H1 (cell line): ENCODE measurements around the gene RAN. TPM values are rescaled to one million over a fixed set of nuclear protein-coding genes. Genes with fewer than 3 reads are reported as not detected.
A peak's percentile ranks its signal among the peaks of the same experiment; 100 is the strongest.

ENCODE experiments used
- CTCF ChIA-PET: fragments of 300-600 bp; sonication (Branson Sonifier 250); formaldehyde crosslinking; loops from one replicate; lab custom pipeline; 2021; ENCODE audit not compliant: partially characterized antibody; lab: Charles Lee
- POLR2A ChIA-PET: fragments of 300-600 bp; sonication (Branson Sonifier 250); formaldehyde crosslinking; loops from one replicate; lab custom pipeline; 2021; ENCODE audit warnings: inconsistent platforms; ENCODE audit not compliant: partially characterized antibody; lab: Charles Lee
- DNase-seq, 2 experiments: peaks; one replicate each; pipeline versions ENCODE4 v3.0.0 to v3.0.0-alpha.2; 2010 to 2022; ENCODE audit warnings: low spot score in 2 of 2, low read depth in 1 of 2, mixed read lengths in 1 of 2
- FAIRE-seq: peaks from 2 replicates; lab custom pipeline; 2011; peaks lifted over from hg19 to GRCh38; lab: Jason Lieb, UNC
- H2AFZ ChIP-seq: 2 replicates; pipeline ENCODE4 v1.8.1; 2012; ENCODE audit warnings: low read length, inconsistent platforms
- H2AK5ac ChIP-seq: 2 replicates; pipeline ENCODE4 v1.6.1; 2013; ENCODE audit warnings: low read depth, low read length
- H2BK120ac ChIP-seq: replicated peaks from 2 replicates; pipeline ENCODE3; 2013; ENCODE audit warnings: low read depth, low read length, inconsistent platforms
- H2BK12ac ChIP-seq: 2 replicates; pipeline ENCODE4 v1.6.1; 2013; ENCODE audit warnings: low read depth, low read length
- H2BK15ac ChIP-seq: 2 replicates; pipeline ENCODE4 v1.6.1; 2013; ENCODE audit warnings: low read length
- H2BK20ac ChIP-seq: 2 replicates; pipeline ENCODE4 v1.6.1; 2013; ENCODE audit warnings: low read length
- H2BK5ac ChIP-seq: 2 replicates; pipeline ENCODE4 v1.6.1; 2013; ENCODE audit warnings: low read depth, low read length
- H3K14ac ChIP-seq: 2 replicates; pipeline ENCODE4 v1.6.1; 2013; ENCODE audit warnings: inconsistent platforms; ENCODE audit not compliant: insufficient read length
- H3K18ac ChIP-seq: 2 replicates; pipeline ENCODE4 v1.6.1; 2013; ENCODE audit warnings: low read length; ENCODE audit errors: extremely low read depth
- H3K23ac ChIP-seq: 2 replicates; pipeline ENCODE4 v1.6.1; 2013; ENCODE audit warnings: inconsistent platforms; ENCODE audit not compliant: insufficient read length
- H3K23me2 ChIP-seq: 2 replicates; pipeline ENCODE4 v1.6.1; 2013; ENCODE audit warnings: low read depth, low read length
- H3K27ac ChIP-seq: 2 replicates; pipeline ENCODE4 v1.6.1; 2011; ENCODE audit warnings: low read depth, low read length, inconsistent platforms
- H3K27me3 ChIP-seq, 4 experiments: replicated peaks in 1 of 4; 1 replicate in 1 of 4; 2 replicates in 3 of 4; pipeline versions ENCODE4 v1.6.1 to v1.8.1; 2011 to 2013; ENCODE audit warnings: low read length in 3 of 4, mild to moderate bottlenecking in 3 of 4, inconsistent platforms in 2 of 4, mixed read lengths in 2 of 4, moderate library complexity in 1 of 4; ENCODE audit not compliant: control insufficient read depth in 3 of 4, insufficient read depth in 3 of 4; ENCODE audit errors: extremely low read depth in 1 of 4
- H3K36me3 ChIP-seq, 4 experiments: 2 replicates each; pipeline versions ENCODE4 v1.6.1 to v1.8.1; 2011 to 2013; ENCODE audit warnings: mild to moderate bottlenecking in 4 of 4, low read length in 3 of 4, moderate library complexity in 2 of 4, control low read depth in 1 of 4, inconsistent platforms in 1 of 4; ENCODE audit not compliant: insufficient read depth in 4 of 4, control insufficient read depth in 2 of 4
- H3K4ac ChIP-seq: replicated peaks from 2 replicates; pipeline ENCODE3; 2013; ENCODE audit warnings: low read length, low read depth, mixed read lengths, inconsistent platforms; ENCODE audit not compliant: insufficient read length
- H3K4me1 ChIP-seq, 4 experiments: replicated peaks in 1 of 4; 1 replicate in 1 of 4; 2 replicates in 3 of 4; pipeline versions ENCODE4 v1.6.1 to v1.8.1; 2011 to 2013; ENCODE audit warnings: low read length in 3 of 4, inconsistent platforms in 2 of 4, mixed read lengths in 1 of 4; ENCODE audit not compliant: insufficient read depth in 4 of 4, control insufficient read depth in 3 of 4
- H3K4me2 ChIP-seq, 2 experiments: 2 replicates each; pipeline versions ENCODE4 v1.6.1 to v1.8.1; 2011 to 2013; ENCODE audit warnings: low read depth in 2 of 2, low read length in 2 of 2, control low read depth in 1 of 2, inconsistent platforms in 1 of 2, mild to moderate bottlenecking in 1 of 2; ENCODE audit not compliant: insufficient read depth in 1 of 2
- H3K4me3 ChIP-seq, 4 experiments: fragments of 200-600, 300-600 bp in 1 of 4; sonication (generic), shearing (Covaris generic), sonication (Bioruptor Twin) in 1 of 4; 2 replicates each; pipeline versions ENCODE4 v1.5.1 to v1.8.1; 2011 to 2016; ENCODE audit warnings: low read length in 4 of 4, low read depth in 3 of 4, control low read depth in 2 of 4, inconsistent platforms in 2 of 4, mild to moderate bottlenecking in 2 of 4, mixed read lengths in 1 of 4, moderate library complexity in 1 of 4; ENCODE audit not compliant: insufficient read depth in 2 of 4; ENCODE audit errors: extremely low read depth in 1 of 4
- H3K56ac ChIP-seq: replicated peaks from 2 replicates; pipeline ENCODE3; 2013; ENCODE audit warnings: low read depth, mild to moderate bottlenecking, mixed read lengths, low read length, inconsistent platforms; ENCODE audit not compliant: insufficient read length
- H3K79me1 ChIP-seq: 2 replicates; pipeline ENCODE4 v1.6.1; 2013; ENCODE audit warnings: low read depth, low read length, control low read depth
- H3K79me2 ChIP-seq, 2 experiments: 2 replicates each; pipeline versions ENCODE4 v1.6.1 to v1.8.1; 2012 to 2013; ENCODE audit warnings: low read length in 2 of 2, mild to moderate bottlenecking in 2 of 2, inconsistent platforms in 1 of 2; ENCODE audit not compliant: insufficient read depth in 2 of 2, control insufficient read depth in 1 of 2
- H3K9ac ChIP-seq, 4 experiments: replicated peaks in 1 of 4; 1 replicate in 1 of 4; 2 replicates in 3 of 4; pipeline versions ENCODE4 v1.6.1 to v1.8.1; 2011 to 2013; ENCODE audit warnings: low read depth in 3 of 4, low read length in 3 of 4, control low read depth in 2 of 4, mild to moderate bottlenecking in 2 of 4, moderate library complexity in 2 of 4, inconsistent platforms in 1 of 4; ENCODE audit errors: extremely low read depth in 1 of 4
- H3K9me3 ChIP-seq, 2 experiments: 2 replicates each; pipeline versions ENCODE4 v1.6.1 to v1.8.1; 2012 to 2013; ENCODE audit warnings: mild to moderate bottlenecking in 2 of 2, moderate library complexity in 2 of 2, control low read depth in 1 of 2, inconsistent platforms in 1 of 2, low read depth in 1 of 2, low read length in 1 of 2, mixed read lengths in 1 of 2; ENCODE audit not compliant: insufficient read depth in 2 of 2
- H4K20me1 ChIP-seq, 2 experiments: replicated peaks in 1 of 2; 2 replicates each; pipeline versions ENCODE3 to v1.8.1; 2011 to 2013; ENCODE audit warnings: inconsistent platforms in 2 of 2, low read length in 2 of 2, mild to moderate bottlenecking in 1 of 2; ENCODE audit not compliant: insufficient read depth in 2 of 2, control insufficient read depth in 1 of 2
- H4K5ac ChIP-seq: 2 replicates; pipeline ENCODE4 v1.6.1; 2013; ENCODE audit warnings: low read length, low read depth, mixed read lengths, inconsistent platforms; ENCODE audit not compliant: insufficient read length
- H4K8ac ChIP-seq: 2 replicates; pipeline ENCODE4 v1.8.0; 2013; ENCODE audit warnings: mild to moderate bottlenecking, moderate library complexity, low read length, inconsistent platforms; ENCODE audit not compliant: insufficient read depth; ENCODE audit errors: extremely low read depth
- H4K91ac ChIP-seq: replicated peaks from 2 replicates; pipeline ENCODE3; 2013; ENCODE audit warnings: low read length, mixed read lengths, inconsistent platforms; ENCODE audit not compliant: insufficient read length
- POLR2A ChIP-seq, 2 experiments: IDR thresholded peaks; 1 replicate in 1 of 2; 2 replicates in 1 of 2; pipeline ENCODE4 v1.6.1; 2011; ENCODE audit warnings: low read depth in 2 of 2, low read length in 2 of 2, mild to moderate bottlenecking in 2 of 2; ENCODE audit errors: control extremely low read depth in 1 of 2
- POLR2AphosphoS5 ChIP-seq: IDR thresholded peaks from 2 replicates; pipeline ENCODE4 v1.6.1; 2011; ENCODE audit warnings: low read depth, low read length
- WGBS, 2 experiments: shearing (Covaris generic) in 1 of 2; methylation state at CpG; one replicate each; pipeline versions ENCODE4 v1.1.6 to v1.1.7; 2013 to 2015; ENCODE audit warnings: low lambda C conversion rate in 2 of 2, mixed read lengths in 2 of 2, inconsistent platforms in 1 of 2, low coverage in 1 of 2, missing lambda C conversion rate in 1 of 2; ENCODE audit not compliant: insufficient replicate concordance in 2 of 2, insufficient coverage in 1 of 2, insufficient read length in 1 of 2; ENCODE audit errors: extremely low coverage in 1 of 2, missing lambda C conversion rate in 1 of 2; 5-methylcytosine and 5-hydroxymethylcytosine counted together
- polyA plus RNA-seq, 7 experiments: library from polyadenylated mRNA; depleted of rRNA in 3 of 7; stranded (reverse) in 5 of 7; unstranded in 2 of 7; fragments of >200 nt in 5 of 7; fragments of 200-250 nt in 2 of 7; gene quantifications; 1 replicate in 5 of 7; 2 replicates in 1 of 7; 4 replicates in 1 of 7; pipeline versions ENCODE4 v1.2.1 to v1.2.3, GENCODE V29; 2011 to 2013; ENCODE audit warnings: missing spikeins in 2 of 7, mixed read lengths in 2 of 7
- total RNA-seq: library from RNA; stranded (reverse); fragmentation: NEBNext Ultra II Directional; extraction: Animal tissue kit (Norgen Biotek cat#: 25700); gene quantifications from 2 replicates; pipeline ENCODE4 v1.2.1, GENCODE V29; 2021
- TF ChIP-seq, protein P1 (sequence below): IDR thresholded peaks from 2 replicates; pipeline ENCODE4 v1.6.1; 2011; ENCODE audit warnings: low read depth, mild to moderate bottlenecking, low read length; ENCODE audit not compliant: insufficient read depth

The RAN gene
- total and polyA plus RNA-seq, 2 of the 8 experiments (the other 6 are each of a cell fraction or from before 2014, with no cell fraction given), result 2,064 to 2,203 TPM

DNA sequence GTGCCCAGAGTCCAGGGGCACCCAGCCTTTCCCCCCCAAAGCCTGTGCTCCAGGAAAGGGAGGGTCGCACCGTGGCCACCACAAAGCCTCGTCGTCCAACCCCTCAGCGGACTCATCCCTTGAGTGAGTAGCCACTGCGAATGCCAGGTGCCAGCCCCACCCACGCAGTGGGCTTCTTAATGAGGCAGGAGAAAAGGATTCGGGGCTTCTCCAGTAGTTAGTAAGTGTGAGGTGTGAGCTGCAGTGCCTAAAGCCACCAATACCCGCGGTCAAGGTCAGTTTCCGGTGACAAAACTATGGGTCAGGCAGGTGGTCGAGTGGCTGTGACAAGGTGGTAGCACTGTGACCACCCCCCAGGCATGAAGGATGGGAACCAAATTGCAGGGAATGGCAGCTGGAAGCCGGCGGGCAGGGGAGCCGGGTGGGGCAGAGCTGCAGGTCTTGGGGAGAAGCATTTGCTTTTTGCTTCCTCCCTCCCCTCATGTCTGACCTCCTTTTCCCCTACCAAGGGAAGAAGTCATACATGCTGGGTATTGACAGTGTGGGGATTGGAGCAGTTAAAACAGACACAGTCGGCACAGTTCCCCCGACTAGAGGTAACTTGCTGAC lies 8.0 kb downstream of the RAN start:
- POLR2A ChIA-PET, result interaction anchor here (0.6 to 8.9 kb wide), 14 partner anchors 9 to 1024 kb away, joined by 3 to 86 read pairs (median 11); partner anchors contain the start of gene ADGRD1
- Histone ChIP-seq H3K4me2 (no peak overlapping the region; a peak in 1 of 4 replicates), H3K23ac (no peak overlapping the region), H3K27ac (no peak overlapping the region), H4K20me1 (peaks cover 6 to 7% of the 10 kb centered on the region in 2 experiments), H2AFZ (no peak overlapping the region), H3K23me2 (peaks cover 3% of the 10 kb centered on the region), H3K79me2 (peaks cover 0 to 4% of the 10 kb centered on the region in 2 experiments; a peak in 1 of 4 replicates), H3K4me1 (peaks cover 0 to 2% (median 0%) of the 10 kb centered on the region in 4 experiments; a peak in 4 of 7 replicates), H2BK20ac (0 out of 2 replicates have a peak overlapping the region, but pooled peaks have one; percentile 32), H3K4ac (no peak overlapping the region), H3K9ac (no peak overlapping the region), H4K8ac (no peak overlapping the region), H3K9me3 (no peaks in the 10 kb centered on the region), H4K91ac (no peak overlapping the region), H3K79me1 (no peaks in the 10 kb centered on the region), H2AK5ac (0 out of 2 replicates have a peak overlapping the region, but pooled peaks have one; percentile 13), H3K36me3 (peaks cover 9 to 29% (median 20%) of the 10 kb centered on the region in 4 experiments), H2BK12ac (no peak overlapping the region), H4K5ac (no peak overlapping the region), H2BK15ac (no peak overlapping the region), H3K4me3 (no peak overlapping the region), H3K14ac (no peak overlapping the region), H2BK120ac (no peak overlapping the region), H3K56ac (no peak overlapping the region), H3K18ac (no peak overlapping the region), H2BK5ac (no peak overlapping the region), H3K27me3 (no peaks in the 10 kb centered on the region)
- CTCF ChIA-PET, result no interaction called here
- TF ChIP-seq, protein P1, sequence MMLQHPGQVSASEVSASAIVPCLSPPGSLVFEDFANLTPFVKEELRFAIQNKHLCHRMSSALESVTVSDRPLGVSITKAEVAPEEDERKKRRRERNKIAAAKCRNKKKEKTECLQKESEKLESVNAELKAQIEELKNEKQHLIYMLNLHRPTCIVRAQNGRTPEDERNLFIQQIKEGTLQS, result no peak
- TF ChIP-seq POLR2A (IDR thresholded peaks at IDR 0.05; ENCODE audit: control extremely low read depth in 1 of 2, low read depth in 2 of 2, low read length in 2 of 2) (peak in 1 of 2 experiments; percentile 73; a peak in 1 of 3 replicates), POLR2AphosphoS5 (peak; percentile 28)
- DNase-seq (peak in 1 of 2 experiments; percentile 54), FAIRE-seq (no peak)
- 80% methylated on average over 16 of the region's 17 CpGs; no CpG with 5 or more reads in 1 of the 2 experiments for WGBS, 2 experiments
